Memory B cell (primary cell): ENCODE data around the gene RBM23.
"Not testable (repeated sequence)": the region's sequence is repeated elsewhere in the genome, so short reads cannot be mapped to it uniquely, and the experiment has no call there.

ENCODE experiments used
- ATAC-seq: fragments of 150-1000 bp; cut with Tn5 transposase; 2 replicates; pipeline ENCODE4 v1.10.0; 2021; ENCODE audit warnings: low read depth, mild to moderate bottlenecking, moderate library complexity
- DNase-seq, 2 donors: peaks; one replicate each; pipeline ENCODE4 v3.0.0; 2022; ENCODE audit warnings: low spot score in 2 of 2
- H3K27ac Mint-ChIP-seq: one replicate; pipeline ENCODE4 v1.8.0; 2022; ENCODE audit warnings: mild to moderate bottlenecking, moderate library complexity, mixed read lengths
- H3K27me3 Mint-ChIP-seq: one replicate; pipeline ENCODE4 v1.8.0; 2022; ENCODE audit warnings: mixed read lengths
- H3K36me3 Mint-ChIP-seq: one replicate; pipeline ENCODE4 v1.8.0; 2022; ENCODE audit warnings: mild to moderate bottlenecking, mixed read lengths
- H3K4me1 Mint-ChIP-seq: one replicate; pipeline ENCODE4 v1.8.0; 2022; ENCODE audit warnings: mixed read lengths
- H3K4me3 Mint-ChIP-seq: one replicate; pipeline ENCODE4 v1.8.0; 2022; ENCODE audit warnings: mild to moderate bottlenecking, moderate library complexity, mixed read lengths
- H3K9me3 Mint-ChIP-seq: one replicate; pipeline ENCODE4 v1.8.0; 2022; ENCODE audit warnings: mixed read lengths

RBM23 gene

DNA sequence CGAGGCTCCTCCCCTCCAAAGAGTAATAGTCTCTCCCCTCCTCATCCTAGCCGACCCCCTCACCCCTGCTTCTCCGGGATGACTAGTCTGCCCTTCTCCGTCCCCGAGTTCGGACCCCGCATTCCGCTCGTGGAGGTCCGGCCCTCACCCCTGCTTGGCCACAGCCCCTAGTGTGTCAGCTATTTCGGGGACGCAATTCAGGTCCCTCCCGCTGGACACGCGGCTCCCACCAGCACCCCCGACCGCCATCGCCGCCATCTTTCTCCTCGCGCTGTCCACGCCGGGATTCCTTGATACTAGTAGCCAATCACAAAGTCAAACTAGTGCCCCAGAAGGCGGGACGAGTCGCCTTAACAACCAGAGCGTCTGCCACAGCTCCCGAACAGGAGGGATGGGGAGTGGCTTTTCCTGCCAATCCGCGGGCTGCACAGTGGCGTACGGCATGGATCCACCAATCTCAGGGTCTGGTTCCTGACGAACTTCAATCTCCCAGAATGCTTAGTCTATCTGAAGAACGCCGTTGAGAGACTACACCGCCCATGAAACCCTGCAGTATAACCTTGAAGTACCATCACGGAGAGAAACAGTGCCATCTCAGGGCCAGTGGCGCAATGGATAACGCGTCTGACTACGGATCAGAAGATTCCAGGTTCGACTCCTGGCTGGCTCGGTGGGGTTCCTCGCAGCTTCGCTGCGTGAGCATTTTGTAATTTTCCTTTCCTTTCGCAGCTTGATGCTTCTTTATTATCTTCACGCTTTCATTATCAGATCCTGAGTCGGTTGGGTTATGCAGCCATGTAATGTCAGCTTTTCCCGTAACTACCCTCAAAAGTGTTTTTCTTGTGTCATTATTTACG, 10.4 kb upstream of the RBM23 start, which contains the start of gene PRMT5:
TSS of gene PRMT5 (minus strand) at position 273 of the 857 bp plus-strand sequence. CDS start at position 258, 15 bp downstream.
- no peaks in the 10 kb centered on the region for H3K27me3 Mint-ChIP-seq
- no peak within 1 kb of the TSS for H3K4me3 Mint-ChIP-seq
- DNase-seq (peak; percentile 98 to 100), ATAC-seq (peak; percentile 85)
- H3K27ac Mint-ChIP-seq = no peak within 1 kb of the TSS
- peaks cover 7% of the 10 kb centered on the region for H3K36me3 Mint-ChIP-seq
- H3K4me1 Mint-ChIP-seq = peaks cover 17% of the 10 kb centered on the region
- H3K9me3 Mint-ChIP-seq = no peaks in the 10 kb centered on the region

DNA sequence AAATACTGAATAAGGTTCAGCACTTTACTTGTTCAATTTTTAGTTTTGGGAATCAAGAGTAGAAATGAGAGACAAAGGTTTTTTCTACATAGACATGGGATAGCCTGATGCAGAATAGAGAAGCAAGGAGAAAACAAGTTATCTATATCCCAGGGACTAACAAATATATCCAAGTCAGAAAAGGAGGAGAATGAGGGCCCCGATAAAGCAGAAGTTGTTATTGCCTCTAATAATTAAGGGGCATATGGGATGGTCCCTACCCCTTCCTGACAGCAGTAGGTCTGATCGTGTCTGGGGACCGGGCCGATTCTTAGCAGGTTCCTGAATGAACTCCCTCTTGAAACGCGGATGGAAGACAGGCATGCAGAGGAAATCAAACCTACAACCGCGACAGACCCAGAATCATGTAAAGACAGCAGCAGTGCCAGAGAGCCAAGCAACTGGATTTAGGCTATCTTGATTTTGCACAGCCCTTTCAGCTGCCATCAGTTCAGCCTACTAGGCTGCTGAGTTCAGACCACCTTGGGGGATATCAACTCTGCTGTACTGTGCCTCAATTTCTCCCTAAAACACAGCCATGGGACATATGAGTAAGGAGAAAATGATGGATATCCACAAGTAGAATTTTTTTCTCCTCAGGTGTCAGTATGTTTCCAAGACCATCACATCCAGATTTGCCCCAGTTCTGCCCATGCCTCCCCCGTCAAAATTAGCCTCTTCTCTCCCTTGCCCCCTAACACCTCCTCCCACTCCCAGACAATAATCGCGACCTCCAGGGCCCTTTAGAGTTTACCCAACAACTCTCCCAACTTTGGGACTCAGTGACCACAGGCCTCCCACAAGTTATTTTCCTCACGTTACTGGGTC, 9.5 kb upstream of the RBM23 start:
- no peak overlapping the region for H3K4me3 Mint-ChIP-seq
- no peak for DNase-seq
- H3K4me1 Mint-ChIP-seq = peaks cover 17% of the 10 kb centered on the region
- no peak overlapping the region for H3K27ac Mint-ChIP-seq
- no peaks in the 10 kb centered on the region for H3K9me3 Mint-ChIP-seq
- no peak for ATAC-seq
- peaks cover 14% of the 10 kb centered on the region for H3K36me3 Mint-ChIP-seq
- no peaks in the 10 kb centered on the region for H3K27me3 Mint-ChIP-seq

DNA sequence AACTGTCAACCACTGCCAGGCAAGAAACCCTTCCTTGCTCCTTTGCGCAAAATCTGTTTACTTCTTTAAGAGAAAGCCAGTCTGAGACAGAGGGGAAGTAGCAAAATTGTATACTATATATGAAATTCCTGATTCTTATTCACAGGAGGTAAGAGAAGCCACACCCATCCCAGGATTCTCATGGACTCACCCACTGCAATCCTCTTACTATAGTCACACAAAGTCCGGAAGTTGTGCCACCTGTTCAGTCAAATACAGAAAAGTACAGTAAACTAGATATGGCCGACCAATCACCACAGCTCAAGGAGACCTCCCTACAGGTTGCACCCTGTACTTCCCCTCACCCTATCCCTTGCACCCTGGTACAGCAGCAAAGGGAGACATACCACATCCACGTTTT, 7.4 kb upstream of the RBM23 start:
- no peaks in the 10 kb centered on the region for H3K9me3 Mint-ChIP-seq
- H3K36me3 Mint-ChIP-seq = peaks cover 24% of the 10 kb centered on the region
- ATAC-seq (no peak), DNase-seq (no peak)
- H3K4me1 Mint-ChIP-seq = peaks cover 15% of the 10 kb centered on the region
- no peak overlapping the region for H3K4me3 Mint-ChIP-seq
- H3K27me3 Mint-ChIP-seq = no peaks in the 10 kb centered on the region
- H3K27ac Mint-ChIP-seq = no peak overlapping the region

DNA sequence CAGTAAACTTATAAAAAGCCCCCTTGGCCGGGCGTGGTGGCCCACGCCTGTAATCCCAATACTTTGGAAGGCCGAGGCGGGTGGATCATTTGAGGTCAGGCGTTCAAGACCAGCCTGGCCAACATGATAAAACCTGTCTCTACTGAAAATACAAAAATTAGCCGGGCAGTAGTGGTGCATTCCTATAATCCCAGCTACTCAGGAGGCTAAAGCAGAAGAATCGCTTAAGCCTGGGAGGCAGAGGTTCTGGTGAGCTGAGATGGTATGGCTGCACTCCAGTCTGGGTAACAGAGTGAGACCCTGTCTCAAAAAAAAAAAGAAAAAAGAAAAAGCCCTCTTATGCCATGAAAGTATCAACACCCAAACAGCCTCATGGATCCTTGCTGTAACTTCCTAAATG, 6.6 kb upstream of the RBM23 start:
- ATAC-seq (no peak), DNase-seq (no peak)
- no peaks in the 10 kb centered on the region for H3K27me3 Mint-ChIP-seq
- no peaks in the 10 kb centered on the region for H3K9me3 Mint-ChIP-seq
- H3K4me1 Mint-ChIP-seq = peaks cover 15% of the 10 kb centered on the region
- no peak overlapping the region for H3K27ac Mint-ChIP-seq
- H3K4me3 Mint-ChIP-seq = no peak overlapping the region
- peaks cover 27% of the 10 kb centered on the region for H3K36me3 Mint-ChIP-seq

DNA sequence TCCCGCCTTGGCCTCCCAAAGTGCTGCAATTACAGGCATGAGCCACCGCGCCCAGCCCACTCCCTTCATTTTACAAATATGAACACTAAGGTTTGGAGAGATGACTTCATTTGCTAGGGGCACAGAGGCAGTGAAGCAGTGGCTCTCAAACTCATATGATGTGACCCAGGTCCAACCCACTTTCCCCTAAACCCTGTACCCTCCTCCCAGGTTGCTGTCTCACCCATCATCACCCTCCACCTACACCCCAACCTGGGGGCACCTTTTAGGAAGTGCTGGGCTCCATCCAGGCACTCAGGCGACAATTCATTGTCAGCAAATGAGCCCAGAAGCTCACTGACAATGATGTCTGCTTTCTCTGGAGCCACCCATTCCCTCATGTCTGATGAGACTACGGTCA, 4.8 kb upstream of the RBM23 start:
- H3K36me3 Mint-ChIP-seq = peaks cover 27% of the 10 kb centered on the region
- H3K27me3 Mint-ChIP-seq = no peaks in the 10 kb centered on the region
- H3K4me3 Mint-ChIP-seq = no peak overlapping the region
- DNase-seq = no peak
- H3K27ac Mint-ChIP-seq = no peak overlapping the region
- H3K9me3 Mint-ChIP-seq = no peaks in the 10 kb centered on the region
- ATAC-seq = no peak
- H3K4me1 Mint-ChIP-seq = peaks cover 15% of the 10 kb centered on the region

DNA sequence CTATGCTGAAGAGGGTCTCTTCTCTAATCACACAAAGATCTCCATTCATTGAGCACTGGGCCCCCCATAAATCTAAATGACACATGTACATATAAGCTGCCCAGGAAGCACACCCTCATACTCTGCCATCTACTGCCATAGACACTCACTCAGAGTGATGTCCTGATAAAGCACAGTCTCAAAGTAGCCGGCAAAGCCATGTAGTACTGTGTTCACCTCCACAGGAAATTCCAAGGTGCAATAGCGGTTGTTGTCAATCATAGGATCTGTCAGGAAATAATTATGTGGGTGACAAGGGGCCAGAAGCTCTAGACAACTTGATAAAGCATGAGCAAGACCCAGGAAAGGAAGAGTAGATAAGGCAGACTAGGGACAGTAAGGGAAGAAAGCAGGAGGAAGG, 3.3 kb upstream of the RBM23 start:
- Mint-ChIP-seq H3K4me3 (no peak overlapping the region), H3K4me1 (peaks cover 14% of the 10 kb centered on the region), H3K9me3 (no peaks in the 10 kb centered on the region), H3K27me3 (no peaks in the 10 kb centered on the region), H3K36me3 (peaks cover 30% of the 10 kb centered on the region), H3K27ac (no peak overlapping the region)
- ATAC-seq = no peak
- no peak for DNase-seq

DNA sequence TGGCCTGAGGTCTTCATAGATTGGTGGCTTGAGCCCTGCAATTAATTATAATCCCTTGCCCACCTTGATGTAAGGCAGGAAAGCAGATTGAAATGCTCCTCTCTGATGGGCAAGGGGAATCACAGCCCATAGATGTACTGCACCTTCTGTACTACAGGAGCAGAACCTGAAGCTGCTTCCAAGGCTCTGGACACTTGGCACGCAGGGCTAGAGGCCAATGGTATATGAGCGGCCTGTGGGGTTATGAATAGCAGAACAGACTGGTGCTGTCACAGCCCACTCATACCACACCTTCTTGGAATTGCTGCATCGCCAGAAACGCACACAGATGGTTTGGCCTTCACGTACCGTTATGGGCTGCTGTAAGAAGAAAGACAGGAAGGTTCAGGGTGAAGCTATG, 1.7 kb upstream of the RBM23 start:
- Mint-ChIP-seq H3K9me3 (no peaks in the 10 kb centered on the region), H3K4me3 (no peak overlapping the region), H3K27me3 (no peaks in the 10 kb centered on the region), H3K4me1 (peaks cover 6% of the 10 kb centered on the region), H3K27ac (peak overlapping the region; percentile 100), H3K36me3 (peaks cover 25% of the 10 kb centered on the region)
- ATAC-seq (no peak), DNase-seq (no peak)

DNA sequence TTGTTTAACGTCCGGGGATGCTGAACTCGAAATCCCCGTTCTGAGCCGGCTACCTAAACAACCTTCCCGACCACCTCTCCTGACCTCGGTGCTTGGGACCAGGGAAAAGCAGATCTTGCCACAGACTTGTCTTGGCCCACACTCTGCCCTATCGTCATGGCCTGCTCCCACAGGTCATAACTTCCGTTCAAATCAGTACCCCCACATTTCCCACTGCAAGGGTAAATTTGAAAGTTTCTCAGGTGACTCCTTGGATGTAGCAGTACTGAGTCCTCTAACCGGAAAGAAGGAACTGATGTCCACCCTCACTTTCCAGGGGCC, 612 bp upstream of the RBM23 start:
- Mint-ChIP-seq H3K4me3 (peak overlapping the region; percentile 98), H3K27me3 (no peaks in the 10 kb centered on the region), H3K27ac (peak overlapping the region; percentile 100), H3K9me3 (no peaks in the 10 kb centered on the region), H3K36me3 (peaks cover 25% of the 10 kb centered on the region), H3K4me1 (peaks cover 6% of the 10 kb centered on the region)
- DNase-seq = no peak
- ATAC-seq = peak; percentile 0

DNA sequence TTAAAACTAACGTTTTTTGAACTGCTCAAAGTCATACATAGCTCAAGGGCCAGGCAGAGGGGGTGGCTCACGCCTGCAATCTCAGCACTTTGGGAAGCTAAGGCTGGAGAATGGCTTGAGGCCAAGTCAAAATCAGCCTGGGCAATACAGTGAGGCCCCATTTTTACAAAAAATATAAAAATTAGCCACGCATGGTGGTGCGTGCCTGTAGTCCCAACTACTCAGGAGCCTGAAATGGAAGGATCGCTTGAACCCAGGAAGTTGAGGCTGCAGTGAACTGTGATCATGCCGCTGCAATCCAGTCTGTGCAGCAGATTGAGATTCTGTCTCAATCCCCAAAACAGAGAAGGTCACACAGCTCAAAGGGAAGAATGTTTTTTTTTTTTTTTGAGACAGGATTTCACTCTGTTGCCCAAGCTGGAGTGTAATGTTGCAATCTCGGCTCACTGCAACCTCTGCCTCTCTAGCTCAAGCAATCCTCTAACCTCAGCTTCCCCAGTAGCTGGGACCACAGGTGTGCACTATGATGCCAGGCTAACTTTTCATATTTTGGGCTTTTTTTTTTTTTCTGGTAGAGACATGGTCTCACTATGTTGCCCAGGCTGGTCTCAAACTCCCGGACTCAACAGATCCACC, 2.9 kb downstream of the RBM23 start:
- ATAC-seq (no peak), DNase-seq (no peak)
- Mint-ChIP-seq H3K27ac (peak overlapping the region; percentile 47), H3K9me3 (no peaks in the 10 kb centered on the region), H3K4me1 (peaks cover 6% of the 10 kb centered on the region), H3K27me3 (no peaks in the 10 kb centered on the region), H3K4me3 (no peak overlapping the region), H3K36me3 (peaks cover 3% of the 10 kb centered on the region)

DNA sequence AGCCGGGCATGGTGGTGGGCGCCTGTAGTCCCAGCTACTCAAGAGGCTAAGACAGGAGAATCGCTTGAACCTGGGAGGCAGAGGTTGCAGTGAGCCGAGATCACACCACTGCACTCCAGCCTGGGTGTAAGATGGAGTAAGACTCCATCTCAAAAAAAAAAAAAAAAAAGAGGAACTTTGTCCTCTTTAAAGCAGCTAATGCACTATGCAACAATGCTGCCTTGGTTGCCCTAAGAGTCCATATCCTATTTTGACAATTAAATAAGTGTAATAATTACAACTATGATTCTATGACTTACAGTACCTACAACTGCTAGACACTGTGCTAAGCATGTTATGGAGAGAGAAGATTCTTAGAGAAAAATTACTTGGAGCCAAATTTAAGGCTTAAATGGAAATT, 4.1 kb downstream of the RBM23 start:
- H3K9me3 Mint-ChIP-seq, ATAC-seq, DNase-seq, H3K4me1 Mint-ChIP-seq, H3K4me3 Mint-ChIP-seq, H3K36me3 Mint-ChIP-seq, H3K27ac Mint-ChIP-seq, H3K27me3 Mint-ChIP-seq: not testable (repeated sequence)

DNA sequence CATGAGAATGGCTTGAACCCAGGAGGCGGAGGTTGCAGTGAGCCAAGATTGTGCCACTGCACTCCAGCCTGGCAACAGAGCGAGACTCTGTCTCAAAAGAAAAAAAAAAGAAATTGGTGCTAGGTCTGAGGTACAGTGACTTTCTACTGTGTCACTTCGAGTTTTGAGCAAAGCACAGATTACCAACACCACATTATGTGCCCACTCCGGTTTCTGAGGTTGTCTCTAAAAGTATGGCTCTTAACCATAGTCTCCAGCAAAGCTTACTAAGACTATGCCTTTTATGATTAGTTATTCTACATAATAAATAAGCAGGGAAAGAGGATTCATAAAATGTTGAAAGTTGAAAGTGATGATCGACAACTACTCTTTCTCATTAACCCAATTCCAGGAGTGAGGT, 8.0 kb downstream of the RBM23 start:
- H3K36me3 Mint-ChIP-seq = peaks cover 15% of the 10 kb centered on the region
- DNase-seq (no peak), ATAC-seq (no peak)
- no peak overlapping the region for H3K4me3 Mint-ChIP-seq
- H3K9me3 Mint-ChIP-seq = no peaks in the 10 kb centered on the region
- peaks cover 5% of the 10 kb centered on the region for H3K4me1 Mint-ChIP-seq
- no peak overlapping the region for H3K27ac Mint-ChIP-seq
- no peaks in the 10 kb centered on the region for H3K27me3 Mint-ChIP-seq

DNA sequence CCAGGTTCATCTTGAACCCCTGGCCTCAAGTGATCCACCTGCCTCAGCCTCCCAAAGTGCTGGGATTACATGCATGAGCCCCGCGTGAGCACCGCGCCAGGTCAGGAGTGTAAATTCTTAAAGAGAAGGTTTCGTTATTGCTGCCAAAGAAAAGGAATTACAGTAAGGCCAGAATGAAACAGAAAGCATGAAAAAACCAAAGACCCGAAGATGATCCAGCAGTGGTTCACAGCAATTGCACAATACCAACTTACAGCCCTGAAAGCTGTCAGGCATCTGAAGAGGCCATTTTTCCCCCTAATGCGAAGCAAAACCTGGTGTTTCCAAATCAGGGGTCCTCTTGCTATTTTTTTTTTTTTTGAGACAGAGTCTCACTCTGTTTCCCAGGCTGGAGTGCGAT, 10.3 kb downstream of the RBM23 start:
- DNase-seq = no peak
- H3K36me3 Mint-ChIP-seq = peaks cover 27% of the 10 kb centered on the region
- H3K27me3 Mint-ChIP-seq = no peaks in the 10 kb centered on the region
- no peak overlapping the region for H3K4me3 Mint-ChIP-seq
- no peaks in the 10 kb centered on the region for H3K9me3 Mint-ChIP-seq
- peaks cover 5% of the 10 kb centered on the region for H3K4me1 Mint-ChIP-seq
- ATAC-seq = no peak
- no peak overlapping the region for H3K27ac Mint-ChIP-seq

DNA sequence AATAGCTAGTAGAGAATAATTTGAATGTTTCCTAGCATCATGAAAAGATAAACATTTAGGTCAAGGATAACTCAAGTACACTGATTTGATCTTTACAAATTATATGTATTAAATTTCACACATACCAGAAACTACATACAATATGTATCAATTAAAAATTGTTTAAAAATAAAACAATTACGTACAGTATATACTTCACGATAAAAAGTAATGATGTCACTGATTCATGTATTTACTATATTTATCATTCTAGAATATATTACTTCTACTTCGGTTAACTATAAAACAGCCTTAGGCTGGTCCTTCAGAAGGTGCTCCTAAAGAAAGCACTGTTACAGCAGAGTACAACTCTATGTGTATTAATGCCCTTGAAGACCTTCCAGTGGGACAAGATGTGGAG, 11.5 kb downstream of the RBM23 start:
- DNase-seq (no peak), ATAC-seq (no peak)
- H3K36me3 Mint-ChIP-seq = peaks cover 27% of the 10 kb centered on the region
- H3K27ac Mint-ChIP-seq = no peak overlapping the region
- H3K4me1 Mint-ChIP-seq = peaks cover 5% of the 10 kb centered on the region
- no peaks in the 10 kb centered on the region for H3K9me3 Mint-ChIP-seq
- H3K27me3 Mint-ChIP-seq = no peaks in the 10 kb centered on the region
- H3K4me3 Mint-ChIP-seq = no peak overlapping the region

DNA sequence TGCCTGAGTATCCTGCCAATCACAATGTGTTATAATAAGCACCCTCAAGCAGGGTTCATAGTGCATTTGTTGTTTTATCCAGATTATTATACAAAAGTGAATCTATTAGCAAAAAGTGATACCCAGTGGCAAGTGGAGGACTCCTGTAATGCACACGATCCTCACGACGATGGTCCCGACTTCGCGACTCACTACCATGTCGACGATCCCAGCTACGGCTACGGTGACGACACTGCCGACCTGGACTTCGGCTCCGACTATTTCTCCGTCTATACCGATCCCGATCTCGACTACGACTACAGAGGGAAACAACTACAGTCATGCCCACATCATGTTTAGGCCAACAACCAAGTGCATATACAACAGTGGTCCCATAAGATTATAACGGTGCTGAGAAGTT, 12.9 kb downstream of the RBM23 start:
- Mint-ChIP-seq H3K9me3 (no peaks in the 10 kb centered on the region), H3K36me3 (peaks cover 35% of the 10 kb centered on the region), H3K27me3 (no peaks in the 10 kb centered on the region), H3K4me1 (peaks cover 5% of the 10 kb centered on the region), H3K27ac (no peak overlapping the region), H3K4me3 (no peak overlapping the region)
- ATAC-seq = no peak
- no peak for DNase-seq
